GM15510 (cell line): Measurements from ENCODE around the gene RBBP8.

Experiments
- POLR2A ChIP-seq: IDR thresholded peaks from 3 replicates; pipeline ENCODE4 v1.6.1; 2011; ENCODE audit warnings: borderline replicate concordance; ENCODE audit not compliant: insufficient read length; ENCODE audit errors: extremely low read depth

The RBBP8 gene

DNA sequence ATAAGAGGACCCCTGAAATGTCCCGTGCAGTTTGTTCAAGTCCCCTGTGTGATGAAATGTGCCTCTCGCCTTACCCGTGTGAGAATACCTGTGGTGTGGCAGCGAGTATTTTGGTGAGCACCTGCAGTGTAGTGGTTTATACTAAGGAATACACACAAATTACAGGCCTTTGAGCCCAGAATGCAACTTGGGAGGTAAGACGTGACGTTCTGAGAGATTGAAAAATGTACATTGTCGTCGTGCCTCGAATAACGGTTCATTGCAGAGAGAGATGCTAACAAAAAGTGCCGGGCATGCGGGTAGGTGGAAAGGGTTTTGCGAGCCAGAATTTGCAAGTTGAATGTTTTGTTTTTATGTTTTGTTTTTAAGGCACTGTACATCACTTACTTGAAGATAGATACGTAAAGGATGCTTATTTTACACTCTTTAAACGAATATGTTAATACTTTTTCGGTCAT, 867 bp downstream of the RBBP8 start:
- TF ChIP-seq POLR2A: no peak

DNA sequence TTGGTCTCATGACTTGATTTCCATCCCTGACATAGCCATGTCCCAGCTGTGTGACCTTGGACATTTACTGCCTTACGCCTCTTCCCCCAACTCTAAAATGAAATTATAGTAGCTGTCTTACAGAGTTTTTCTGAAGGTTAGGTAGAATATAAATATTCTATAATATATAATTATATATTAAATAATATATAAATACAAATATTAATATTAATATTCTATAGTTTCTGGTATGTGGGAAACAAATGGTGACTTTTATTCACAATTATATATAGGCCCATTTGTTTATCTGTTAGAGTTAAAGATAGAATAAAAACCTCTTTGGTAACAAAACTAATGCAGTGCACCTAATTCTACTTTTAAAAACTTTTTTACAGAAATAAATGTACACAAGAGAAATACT, 1.7 kb downstream of the RBBP8 start:
- no peak for TF ChIP-seq POLR2A

DNA sequence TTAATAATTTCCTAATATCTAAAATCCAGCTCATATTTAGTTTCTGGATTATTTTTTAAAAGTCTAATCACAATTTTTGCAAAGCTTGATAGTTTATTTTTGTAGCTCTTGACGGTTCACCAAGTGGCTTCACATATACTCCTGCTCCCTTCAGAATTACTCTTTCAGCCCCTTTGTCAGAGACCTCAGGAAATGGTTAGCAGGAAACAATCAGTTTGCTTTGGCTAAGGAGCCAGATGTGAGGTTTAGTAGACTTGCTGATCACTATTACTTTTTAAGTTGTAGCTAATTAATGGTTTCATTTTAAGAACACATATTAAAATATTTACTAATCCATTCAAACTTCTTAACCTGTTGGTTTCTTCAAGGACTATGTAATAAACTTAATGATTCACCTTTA, 2.3 kb downstream of the RBBP8 start:
- no peak for TF ChIP-seq POLR2A

DNA sequence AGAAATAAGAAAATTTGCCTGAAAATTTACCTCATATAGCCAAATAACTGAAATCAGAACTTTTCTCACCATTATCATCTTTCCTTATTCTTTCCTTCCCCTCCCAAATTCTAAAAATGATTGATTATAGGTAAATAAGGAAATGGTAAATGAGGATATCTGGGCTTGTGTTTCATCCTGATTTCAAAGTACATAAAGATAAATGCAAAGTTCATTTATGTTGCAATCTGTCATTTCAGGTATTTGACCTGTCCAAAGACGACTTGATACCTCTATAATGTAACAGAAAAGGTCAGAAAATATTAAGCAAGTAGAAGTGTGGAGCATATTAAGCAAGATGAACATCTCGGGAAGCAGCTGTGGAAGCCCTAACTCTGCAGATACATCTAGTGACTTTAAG, 3.4 kb downstream of the RBBP8 start:
- TF ChIP-seq POLR2A: no peak

DNA sequence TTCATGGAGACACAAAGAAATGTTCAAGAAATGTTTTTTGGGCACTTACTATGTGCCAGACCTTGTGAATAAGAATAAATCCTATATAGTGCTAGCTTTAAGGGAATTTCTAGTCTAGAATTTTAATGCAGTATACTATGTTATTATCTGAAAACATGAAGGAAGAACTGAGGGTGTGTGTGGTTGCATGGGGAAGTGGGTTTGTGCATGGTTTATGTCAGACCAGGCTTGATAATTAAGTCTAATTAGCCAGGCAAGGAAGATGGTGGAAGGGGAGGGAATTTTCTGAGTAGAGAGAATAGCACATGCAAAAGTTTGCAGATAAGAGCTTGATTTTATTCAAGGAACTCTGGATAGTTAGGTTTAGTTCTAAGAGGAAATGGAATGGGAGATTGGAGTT, 6.5 kb downstream of the RBBP8 start:
- TF ChIP-seq POLR2A: no peak

DNA sequence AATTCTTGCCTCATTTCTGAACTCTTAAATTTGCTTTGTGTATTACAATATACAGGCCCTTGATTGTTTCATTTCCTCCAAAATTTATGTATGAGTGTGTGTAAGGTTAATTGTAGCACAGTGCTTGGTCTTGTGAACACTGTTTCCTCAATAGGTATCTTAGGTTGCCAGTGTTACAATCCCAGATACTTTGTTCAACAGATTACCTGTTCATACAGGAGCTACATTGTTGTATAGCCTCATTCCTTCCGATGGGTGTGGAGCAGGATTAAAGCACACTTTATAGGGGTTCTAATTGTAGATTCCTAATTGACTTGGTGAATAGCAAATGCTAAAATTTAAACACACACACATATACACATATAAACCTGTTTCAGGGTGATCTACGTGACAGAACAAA, 10.7 kb downstream of the RBBP8 start:
- TF ChIP-seq POLR2A: no peak

DNA sequence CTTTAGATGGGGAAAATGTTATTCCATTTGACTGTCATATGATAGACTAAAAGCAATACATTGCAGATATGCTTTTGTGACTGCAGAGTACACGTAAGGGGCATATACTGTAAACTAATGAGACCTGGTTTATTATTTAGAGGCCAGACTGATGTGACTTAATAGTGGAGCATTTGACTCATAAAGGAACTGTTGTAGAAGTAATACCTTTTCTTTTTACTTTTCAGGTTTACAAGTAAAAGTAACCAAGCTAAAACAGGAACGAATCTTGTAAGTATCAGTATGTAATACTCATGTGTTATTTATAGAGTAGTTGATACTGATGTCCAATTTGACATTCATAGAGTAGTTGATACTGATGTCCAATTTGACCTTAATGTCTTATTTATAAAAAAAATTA, 13.1 kb downstream of the RBBP8 start:
- no peak for TF ChIP-seq POLR2A

DNA sequence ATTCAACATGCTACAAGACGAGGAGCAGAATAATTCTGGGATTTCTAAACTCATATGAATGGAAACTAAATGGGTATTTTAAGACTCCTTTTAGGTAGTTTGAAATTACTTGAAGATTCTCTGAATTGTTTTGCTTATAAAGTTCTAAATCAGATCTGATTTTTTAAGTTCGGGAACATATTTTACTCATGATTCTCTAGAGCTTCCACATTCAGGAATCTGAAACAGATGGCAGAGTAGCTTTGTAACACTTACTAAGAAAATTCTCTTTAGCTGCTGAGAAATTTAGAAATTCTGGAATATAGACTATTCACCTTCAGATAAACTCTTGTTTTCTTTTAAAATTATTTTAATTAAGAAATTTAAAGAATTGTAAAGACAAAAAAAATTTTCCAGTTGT, 13.7 kb downstream of the RBBP8 start:
- no peak for TF ChIP-seq POLR2A

DNA sequence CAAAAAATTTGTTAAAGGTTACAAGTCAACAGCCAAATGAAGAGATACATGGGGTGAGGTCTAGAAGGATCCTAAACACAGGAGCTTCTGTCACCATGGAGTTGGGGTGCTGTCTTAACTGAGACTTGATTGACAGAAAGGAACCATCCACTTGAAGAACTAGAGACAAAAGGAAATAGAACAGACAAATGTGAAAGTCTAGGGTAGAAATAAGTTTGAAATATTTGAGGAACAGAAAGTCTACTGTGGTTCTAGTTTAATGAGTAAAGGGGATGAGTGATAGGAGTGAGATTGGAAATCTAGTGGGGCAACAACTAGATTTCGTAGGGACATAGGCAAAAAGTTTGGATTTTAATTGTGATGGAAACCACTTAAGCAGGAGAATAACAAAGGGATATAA, 18.7 kb downstream of the RBBP8 start:
- no peak for TF ChIP-seq POLR2A

DNA sequence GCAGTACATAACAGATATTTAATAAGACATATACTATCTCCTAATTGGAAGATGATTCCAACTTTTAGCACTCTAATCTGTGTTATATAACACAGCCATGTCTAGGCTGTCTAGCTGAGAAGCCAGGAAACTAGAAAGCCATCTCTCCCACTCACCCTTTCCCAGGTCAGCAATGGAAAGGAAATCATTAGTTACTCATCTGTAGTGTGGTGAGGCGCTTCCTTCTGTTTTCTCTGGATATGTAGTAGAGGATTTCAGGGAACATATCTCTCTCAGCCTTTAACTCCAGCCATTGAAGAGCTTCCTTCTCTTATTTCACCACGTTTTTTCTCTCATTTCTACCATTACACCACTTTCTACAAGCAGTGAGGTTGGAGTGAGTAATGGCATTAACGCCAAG, 19.4 kb downstream of the RBBP8 start:
- no peak for TF ChIP-seq POLR2A

DNA sequence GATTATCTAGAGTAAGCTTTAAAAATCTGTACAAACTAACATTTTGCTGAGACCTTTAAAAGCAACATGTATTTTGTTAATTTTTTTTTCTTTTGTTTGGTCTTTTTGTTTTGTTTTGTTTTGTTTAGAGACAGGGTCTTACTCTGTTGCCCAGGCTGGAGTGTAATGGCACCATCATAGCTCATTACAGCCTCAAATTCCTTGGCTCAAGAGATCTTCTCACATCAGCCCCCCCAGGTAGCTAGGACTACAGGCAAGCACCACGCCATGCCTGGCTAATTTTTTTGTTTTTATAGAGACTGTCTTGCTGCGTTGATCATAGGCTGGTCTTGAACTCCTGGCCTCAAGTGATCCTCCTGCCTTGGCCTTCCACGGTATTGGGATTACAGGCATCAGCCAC, 23.1 kb downstream of the RBBP8 start:
- no peak for TF ChIP-seq POLR2A

DNA sequence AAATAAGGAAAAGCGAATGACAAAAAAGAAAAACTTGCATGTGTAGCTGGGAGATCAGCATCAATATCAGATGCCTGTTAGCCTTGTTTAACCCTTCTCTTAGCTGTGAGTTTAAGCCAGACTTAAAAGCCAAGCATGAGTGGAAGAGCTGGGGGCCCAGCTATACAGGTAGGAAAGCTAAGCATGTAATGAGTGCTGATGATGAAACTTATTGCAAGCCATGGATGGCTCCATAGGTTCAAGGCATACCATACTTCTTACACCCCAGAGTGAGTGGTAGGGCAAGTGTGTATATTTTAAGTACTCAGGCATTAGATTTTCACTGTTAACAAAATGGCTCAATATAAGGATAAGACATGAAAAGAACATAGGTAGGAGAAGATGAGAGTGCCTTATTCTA, 28.0 kb downstream of the RBBP8 start:
- no peak for TF ChIP-seq POLR2A

DNA sequence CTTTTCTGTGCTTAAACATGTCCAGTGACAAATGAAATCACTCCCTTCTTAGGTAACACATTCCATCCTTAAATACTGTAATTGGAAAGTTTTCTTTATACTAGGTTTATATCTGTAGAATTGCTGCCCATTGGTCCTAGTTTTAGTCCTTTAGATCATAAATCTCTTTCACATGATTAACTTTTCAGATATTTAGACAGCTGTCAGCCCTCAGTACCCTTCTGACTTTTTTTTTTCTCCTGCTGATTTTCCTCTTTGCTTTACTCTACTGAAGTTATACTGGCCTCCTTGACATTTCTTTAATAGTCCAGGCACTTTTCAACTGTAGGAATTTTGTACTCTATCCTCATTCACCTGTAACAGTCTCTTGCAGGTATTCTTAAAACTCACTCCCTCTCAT, 28.9 kb downstream of the RBBP8 start:
- TF ChIP-seq POLR2A: no peak

DNA sequence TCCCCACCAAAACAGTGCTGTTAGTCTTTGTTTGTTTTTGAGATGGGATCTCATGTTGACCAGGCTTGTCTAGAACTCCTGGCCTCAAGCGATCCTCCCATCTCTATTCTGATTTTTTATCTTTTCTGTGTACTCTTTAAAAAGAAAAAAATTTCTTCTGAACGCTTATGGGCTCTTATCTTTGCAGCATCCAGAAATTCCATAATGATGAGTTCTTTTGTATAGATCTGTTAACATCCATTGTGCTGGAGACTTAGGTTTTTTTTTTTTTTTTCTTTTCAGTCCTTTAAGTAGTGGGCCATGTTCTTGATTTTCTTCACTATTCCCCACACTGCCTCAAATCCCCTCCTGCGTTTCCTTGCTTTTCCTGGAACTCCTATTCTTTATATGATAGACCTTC, 31.0 kb downstream of the RBBP8 start:
- no peak for TF ChIP-seq POLR2A

DNA sequence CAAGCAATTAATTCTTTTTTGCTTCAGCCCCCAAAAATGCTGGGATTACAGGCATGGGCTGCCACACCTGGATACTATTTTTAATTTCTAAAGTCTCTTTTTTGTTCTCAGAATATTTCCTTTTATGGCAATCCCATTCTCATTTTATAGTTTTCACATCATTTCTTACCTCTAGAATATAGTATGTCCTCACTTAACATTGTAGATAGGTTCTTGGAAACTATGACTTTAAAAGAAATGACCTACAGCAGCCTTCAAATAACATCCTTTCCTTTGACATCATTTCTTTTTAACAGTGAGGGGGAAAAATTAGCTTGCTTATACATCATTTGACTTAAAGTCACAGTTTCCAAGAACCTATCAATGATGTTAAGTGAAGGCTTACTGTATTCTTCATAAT, 31.6 kb downstream of the RBBP8 start:
- no peak for TF ChIP-seq POLR2A

DNA sequence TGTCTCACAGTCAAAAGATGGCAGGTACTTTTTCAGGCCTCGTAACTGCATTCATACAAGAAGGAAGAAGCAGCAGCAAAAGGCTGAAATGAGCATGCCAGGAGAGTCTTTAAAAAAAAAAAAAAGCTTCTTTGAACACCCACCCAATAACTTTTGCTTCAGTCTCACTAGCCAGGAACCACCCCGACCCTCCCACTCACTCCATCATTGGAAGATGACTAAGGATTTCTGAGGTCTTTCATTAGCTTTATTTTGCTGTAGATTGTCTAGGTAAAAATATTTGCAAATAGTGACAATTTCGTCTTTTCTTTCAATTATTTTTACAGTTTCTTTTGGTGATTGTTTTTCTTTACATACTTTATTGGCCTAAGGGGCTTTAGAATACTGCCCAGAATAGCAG, 37.9 kb downstream of the RBBP8 start:
- no peak for TF ChIP-seq POLR2A

DNA sequence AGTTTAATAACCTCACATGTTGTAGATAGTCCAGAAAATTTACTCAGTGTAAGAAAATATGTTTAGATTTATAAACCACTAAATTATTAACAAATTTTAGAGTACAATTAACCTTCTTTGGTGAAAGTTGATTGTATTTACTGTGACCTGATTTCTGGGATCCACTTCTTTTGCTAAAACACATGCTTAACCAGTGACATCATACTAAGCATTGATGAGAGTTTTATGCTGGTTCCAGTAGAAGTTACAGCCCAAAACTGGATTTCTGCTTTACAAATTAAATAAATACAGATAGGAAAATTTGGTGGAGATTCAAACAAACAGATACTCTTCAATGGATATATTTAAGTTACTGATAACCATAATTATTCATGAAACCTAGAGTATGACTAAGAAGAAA, 40.9 kb downstream of the RBBP8 start:
- TF ChIP-seq POLR2A: no peak
